Measurements from ENCODE around the gene CCDC92. TPM values are rescaled to one million over a fixed set of nuclear protein-coding genes. Genes with fewer than 3 reads are reported as not detected.
"Not testable (repeated sequence)": the region's sequence is repeated elsewhere in the genome, so short reads cannot be mapped to it uniquely, and the experiment has no call there.

Gene CCDC92
- total and polyA plus RNA-seq, 5 experiments from 2014 or later = 16.7 to 34.0 (median 23.3) TPM

DNA sequence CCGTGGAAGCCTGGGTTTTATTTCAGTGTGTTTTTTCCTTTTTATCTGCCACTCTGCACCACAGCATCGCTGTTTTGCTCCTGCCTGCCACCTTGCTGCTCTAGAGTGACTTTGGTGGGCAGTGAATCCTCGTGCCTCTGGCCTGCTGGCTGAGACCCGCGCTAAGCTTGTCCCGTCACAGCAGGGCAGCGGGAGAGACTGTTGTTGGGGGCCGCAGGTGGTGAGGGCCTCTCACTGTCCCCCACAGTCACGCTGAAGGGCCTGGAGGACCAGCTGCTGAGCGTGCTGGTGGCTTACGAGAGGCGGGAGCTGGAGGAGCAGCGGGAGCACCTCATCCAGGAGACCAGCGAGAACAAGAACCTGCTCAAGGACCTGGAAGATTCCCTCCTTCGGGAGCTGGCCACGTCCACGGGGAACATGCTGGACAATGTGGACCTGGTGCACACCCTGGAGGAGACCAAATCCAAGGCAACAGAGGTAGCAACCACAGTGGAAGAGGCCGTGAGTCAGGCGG lies 55.2 kb downstream of the CCDC92 start:
- DNase-seq = no peak
- Mint-ChIP-seq H3K27ac (peak overlapping the region in 1 of 10 donors; percentile 5), H3K36me3 (no peaks in the 10 kb centered on the region), H3K4me1 (peaks cover 0 to 15% (median 8%) of the 10 kb centered on the region in 4 donors), H3K9me3 (no peaks in the 10 kb centered on the region), H3K27me3 (peaks cover 0 to 2% (median 0%) of the 10 kb centered on the region in 5 donors), H3K4me3 (no peak overlapping the region)
- POLR2A ChIA-PET = no interaction called here
- no peak for ATAC-seq

DNA sequence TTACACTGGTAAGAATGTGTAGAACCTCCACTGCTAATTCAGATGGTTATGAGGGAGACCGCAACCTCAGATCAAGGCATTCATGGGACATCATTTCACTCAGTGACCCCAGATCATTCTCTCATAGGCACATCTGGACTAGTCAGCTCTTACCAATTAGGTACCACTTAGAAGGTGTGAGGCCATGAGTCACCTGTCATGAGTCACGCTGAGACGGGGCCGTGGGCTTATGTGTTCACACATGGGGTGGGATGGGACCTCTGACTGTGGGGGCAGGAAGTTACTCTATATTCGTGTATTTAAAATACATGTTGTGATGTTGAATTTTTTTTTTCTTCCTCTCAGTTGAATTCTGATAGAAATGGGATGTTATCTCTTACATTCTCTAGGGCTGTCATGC lies 55.9 kb downstream of the CCDC92 start:
- ATAC-seq = no peak
- peak in 1 of 10 donors; percentile 20 for DNase-seq
- no peak overlapping the region for H3K4me3 Mint-ChIP-seq
- peaks cover 0 to 2% (median 0%) of the 10 kb centered on the region in 5 donors for H3K27me3 Mint-ChIP-seq
- no peaks in the 10 kb centered on the region for H3K9me3 Mint-ChIP-seq
- peak overlapping the region in 2 of 10 donors; percentile 5 to 79 for H3K27ac Mint-ChIP-seq
- POLR2A ChIA-PET = no interaction called here
- peaks cover 0 to 14% (median 7%) of the 10 kb centered on the region in 4 donors for H3K4me1 Mint-ChIP-seq
- H3K36me3 Mint-ChIP-seq = no peaks in the 10 kb centered on the region

DNA sequence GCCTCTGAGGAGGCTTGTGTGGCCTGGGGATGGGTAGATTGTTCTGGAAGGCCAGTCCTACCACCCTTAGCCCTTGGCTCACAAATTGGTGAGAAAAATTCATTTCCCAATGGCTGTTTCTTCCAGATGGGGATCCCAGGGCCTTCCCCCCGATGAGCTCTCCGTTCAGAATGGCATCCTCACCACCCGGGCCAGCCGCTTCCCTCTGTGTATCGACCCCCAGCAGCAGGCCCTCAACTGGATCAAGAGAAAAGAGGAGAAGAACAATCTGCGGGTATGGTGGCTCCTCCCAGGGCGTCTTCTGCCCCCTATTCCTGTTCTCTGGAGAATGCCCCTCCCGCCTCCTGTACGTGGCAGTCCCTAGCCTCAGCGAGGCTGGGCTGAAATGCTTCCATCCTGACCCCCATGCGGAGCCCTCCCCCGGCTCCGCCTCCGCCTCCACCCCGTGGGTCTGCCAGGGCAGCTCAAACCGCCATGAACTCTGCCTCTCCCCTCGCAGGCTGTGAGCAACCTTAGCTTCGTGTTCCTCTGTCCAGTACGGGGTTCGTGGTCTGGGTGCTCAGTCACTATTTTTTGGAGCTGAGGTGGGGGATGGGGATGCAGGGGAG lies 57.8 kb downstream of the CCDC92 start:
- no peak overlapping the region for H3K4me3 Mint-ChIP-seq
- ATAC-seq (no peak), DNase-seq (no peak)
- POLR2A ChIA-PET = no interaction called here
- H3K4me1 Mint-ChIP-seq = peaks cover 2 to 15% (median 11%) of the 10 kb centered on the region in 4 donors
- H3K27me3 Mint-ChIP-seq = peaks cover 0 to 2% (median 0%) of the 10 kb centered on the region in 5 donors
- H3K9me3 Mint-ChIP-seq = no peaks in the 10 kb centered on the region
- peak overlapping the region in 1 of 10 donors; percentile 49 for H3K27ac Mint-ChIP-seq
- H3K36me3 Mint-ChIP-seq = no peaks in the 10 kb centered on the region

DNA sequence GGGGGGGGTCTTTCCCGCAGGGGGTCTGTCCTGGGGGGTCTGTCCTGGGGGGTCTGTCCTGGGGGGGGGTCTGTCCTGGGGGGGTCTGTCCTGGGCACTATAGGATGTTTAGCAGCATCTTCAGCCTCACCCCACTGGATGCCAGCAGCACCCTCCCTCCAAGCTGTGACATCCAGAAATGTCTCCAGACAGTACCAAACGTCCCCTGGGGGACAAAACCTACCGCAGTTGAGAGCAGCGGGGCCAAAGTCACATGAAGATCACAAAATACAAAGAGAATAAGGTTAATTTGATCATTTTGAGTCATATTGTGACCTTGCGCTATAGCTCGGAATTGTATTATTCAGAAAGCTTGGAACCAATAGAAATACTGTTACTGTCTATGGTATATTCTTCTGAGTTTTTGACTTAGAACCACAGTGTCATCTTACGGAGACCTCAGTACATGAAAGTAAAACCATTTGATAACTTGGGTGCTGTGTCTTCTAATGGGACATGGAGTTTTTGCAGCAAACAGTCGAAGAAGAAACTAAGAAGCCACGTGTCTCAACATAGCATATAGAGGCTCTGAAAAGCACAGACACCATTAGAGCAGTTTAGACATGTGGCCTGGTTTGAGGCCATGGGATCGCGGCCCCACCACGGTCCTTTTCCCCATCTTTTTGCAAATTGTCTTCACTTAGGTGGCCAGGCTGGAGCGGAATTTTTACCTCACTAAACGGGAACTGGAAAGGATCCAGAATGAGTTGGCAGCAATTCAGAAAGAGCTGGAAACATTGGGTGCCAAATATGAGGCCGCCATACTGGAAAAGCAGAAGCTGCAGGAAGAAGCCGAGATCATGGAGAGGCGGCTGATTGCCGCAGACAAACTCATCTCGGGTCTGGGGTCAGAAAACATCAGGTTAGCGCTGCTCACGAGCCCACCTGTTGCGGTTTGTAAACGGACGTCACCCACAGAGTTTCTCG lies 59.9 kb downstream of the CCDC92 start:
- POLR2A ChIA-PET = no interaction called here
- H3K27me3 Mint-ChIP-seq = peaks cover 0 to 2% (median 0%) of the 10 kb centered on the region in 5 donors
- peak overlapping the region in 3 of 10 donors; percentile 13 to 53 (median 33) for H3K27ac Mint-ChIP-seq
- ATAC-seq = peak in 1 of 2 donors; percentile 46
- H3K4me3 Mint-ChIP-seq = no peak overlapping the region
- peak in 1 of 10 donors; percentile 4 for DNase-seq
- H3K4me1 Mint-ChIP-seq = peaks cover 4 to 15% (median 11%) of the 10 kb centered on the region in 4 donors
- no peaks in the 10 kb centered on the region for H3K36me3 Mint-ChIP-seq
- no peaks in the 10 kb centered on the region for H3K9me3 Mint-ChIP-seq

DNA sequence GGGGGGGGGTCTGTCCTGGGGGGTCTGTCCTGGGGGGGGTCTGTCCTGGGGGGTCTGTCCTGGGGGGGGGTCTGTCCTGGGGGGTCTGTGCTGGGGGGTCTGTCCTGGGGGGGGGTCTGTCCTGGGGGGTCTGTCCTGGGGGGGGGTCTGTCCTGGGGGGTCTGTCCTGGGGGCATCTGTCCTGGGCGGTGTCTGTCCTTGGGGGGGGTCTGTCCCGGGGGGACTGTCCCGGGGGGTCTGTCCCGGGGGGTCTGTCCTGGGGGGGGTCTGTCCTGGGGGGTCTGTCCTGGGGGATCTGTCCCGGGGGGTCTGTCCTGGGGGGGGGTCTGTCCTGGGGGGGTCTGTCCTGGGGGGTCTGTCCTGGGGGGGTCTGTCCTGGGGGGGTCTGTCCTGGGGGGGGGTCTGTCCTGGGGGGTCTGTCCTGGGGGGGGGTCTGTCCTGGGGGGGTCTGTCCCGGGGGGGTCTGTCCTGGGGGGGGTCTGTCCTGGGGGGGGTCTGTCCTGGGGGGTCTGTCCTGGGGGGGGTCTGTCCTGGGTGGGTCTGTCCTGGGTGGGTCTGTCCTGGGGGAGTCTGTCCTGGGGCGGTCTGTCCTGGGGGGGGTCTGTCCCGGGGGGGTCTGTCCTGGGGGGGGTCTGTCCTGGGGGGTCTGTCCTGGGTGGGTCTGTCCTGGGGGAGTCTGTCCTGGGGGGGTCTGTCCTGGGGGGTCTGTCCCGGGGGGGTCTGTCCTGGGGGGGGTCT lies 60.8 kb downstream of the CCDC92 start:
- peaks cover 4 to 15% (median 9%) of the 10 kb centered on the region in 4 donors for H3K4me1 Mint-ChIP-seq
- H3K9me3 Mint-ChIP-seq, POLR2A ChIA-PET, H3K4me3 Mint-ChIP-seq, H3K27me3 Mint-ChIP-seq, DNase-seq, H3K27ac Mint-ChIP-seq, ATAC-seq, H3K36me3 Mint-ChIP-seq: not testable (repeated sequence)

DNA sequence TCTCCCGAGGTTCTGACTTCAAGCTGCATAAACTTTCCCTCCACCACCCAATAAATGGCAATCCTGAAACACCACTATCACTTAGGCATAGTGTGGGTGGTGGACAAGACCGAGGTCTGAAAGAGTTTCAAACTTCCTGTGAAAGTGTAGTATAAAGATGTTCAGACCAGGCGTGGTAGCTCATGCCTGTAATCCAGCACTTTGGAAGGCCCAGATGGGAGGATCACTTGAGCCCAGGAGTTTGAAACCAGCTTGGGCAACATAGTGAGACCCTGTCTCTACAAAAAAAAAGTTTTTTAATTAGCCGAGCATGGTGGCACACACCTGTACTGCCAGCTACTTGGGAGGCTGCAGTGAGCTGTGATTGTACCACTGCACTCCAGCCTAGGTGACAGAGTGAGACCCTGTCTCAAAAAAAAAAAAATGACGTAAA lies 61.9 kb downstream of the CCDC92 start:
- peak overlapping the region in 1 of 10 donors; percentile 14 for H3K4me3 Mint-ChIP-seq
- no peaks in the 10 kb centered on the region for H3K27me3 Mint-ChIP-seq
- no peaks in the 10 kb centered on the region for H3K9me3 Mint-ChIP-seq
- ATAC-seq (peak in 1 of 2 donors; percentile 68), DNase-seq (peak in 1 of 10 donors; percentile 6)
- POLR2A ChIA-PET = no interaction called here
- peaks cover 4 to 14% (median 8%) of the 10 kb centered on the region in 4 donors for H3K4me1 Mint-ChIP-seq
- no peaks in the 10 kb centered on the region for H3K36me3 Mint-ChIP-seq
- H3K27ac Mint-ChIP-seq = peak overlapping the region; percentile 6 to 85 (median 58)

DNA sequence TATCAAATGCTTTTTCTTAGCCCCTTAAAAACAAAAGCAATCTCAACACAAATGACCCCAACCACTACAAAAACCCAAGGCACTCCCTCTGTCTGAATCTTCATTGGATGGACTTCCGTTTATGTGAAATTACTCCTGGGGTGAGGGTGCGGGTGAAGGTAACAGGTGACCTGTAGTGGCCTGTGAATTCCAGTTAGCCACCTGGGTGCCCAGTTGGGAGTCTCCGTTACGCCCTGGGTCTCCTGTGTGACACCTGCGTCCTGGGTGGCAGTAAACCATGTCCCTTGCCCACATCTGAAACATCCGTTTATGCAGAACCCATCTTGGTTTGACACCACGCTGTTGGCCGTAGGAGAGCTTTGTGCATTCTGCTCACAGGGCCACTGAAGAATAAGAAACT lies 62.6 kb downstream of the CCDC92 start:
- ATAC-seq (no peak), DNase-seq (no peak)
- POLR2A ChIA-PET = interaction anchor here (0.6 kb wide), 1 partner anchor 21 kb away, joined by 3 read pairs; no protein-coding TSS in a partner anchor
- H3K9me3 Mint-ChIP-seq = no peaks in the 10 kb centered on the region
- no peak overlapping the region for H3K4me3 Mint-ChIP-seq
- peak overlapping the region in 5 of 10 donors; percentile 6 to 75 (median 64) for H3K27ac Mint-ChIP-seq
- no peaks in the 10 kb centered on the region for H3K36me3 Mint-ChIP-seq
- H3K4me1 Mint-ChIP-seq = peaks cover 6 to 18% (median 13%) of the 10 kb centered on the region in 4 donors
- no peaks in the 10 kb centered on the region for H3K27me3 Mint-ChIP-seq

DNA sequence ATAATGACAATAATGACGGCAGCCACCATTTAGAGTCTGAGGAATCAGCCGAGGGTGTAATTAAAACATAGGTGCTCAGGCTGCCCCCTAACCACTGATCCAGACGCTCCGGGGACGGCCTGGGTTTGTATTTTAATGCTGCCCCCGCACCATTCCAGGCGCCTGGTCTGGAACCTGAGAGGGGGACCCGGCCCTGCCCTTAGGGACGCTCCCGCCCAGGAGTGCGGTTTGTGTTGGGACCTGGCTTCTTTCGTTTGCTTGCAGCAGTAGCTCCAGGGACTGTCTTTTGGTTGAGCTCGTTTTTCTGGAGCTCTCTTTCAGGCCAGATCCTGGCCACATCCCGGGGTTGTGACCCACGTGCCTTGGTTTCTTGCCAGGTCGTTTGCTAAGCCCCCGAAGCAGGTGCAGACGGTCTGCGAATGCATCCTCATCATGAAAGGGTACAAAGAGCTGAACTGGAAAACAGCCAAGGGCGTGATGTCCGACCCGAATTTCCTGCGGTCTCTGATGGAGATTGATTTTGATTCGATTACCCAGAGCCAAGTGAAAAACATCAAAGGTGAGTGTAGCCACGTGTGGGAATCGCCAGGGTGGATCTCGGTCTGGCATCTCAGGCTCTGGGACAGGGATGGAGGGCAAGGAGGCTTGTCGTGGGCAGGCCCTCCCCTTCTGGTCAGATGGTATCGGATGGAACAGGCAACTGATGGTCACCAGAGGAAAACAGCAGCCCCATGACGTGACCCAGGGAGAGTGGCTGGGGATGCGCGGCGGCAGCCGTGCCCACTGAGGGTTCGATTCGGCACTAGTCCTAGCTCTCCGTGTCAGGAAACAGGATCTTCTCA lies 63.5 kb downstream of the CCDC92 start:
- Mint-ChIP-seq H3K4me1 (peaks cover 6 to 18% (median 14%) of the 10 kb centered on the region in 4 donors), H3K27me3 (peaks cover 0 to 1% (median 0%) of the 10 kb centered on the region in 5 donors), H3K36me3 (no peaks in the 10 kb centered on the region), H3K27ac (peak overlapping the region in 3 of 10 donors; percentile 33 to 66 (median 48)), H3K4me3 (no peak overlapping the region), H3K9me3 (no peaks in the 10 kb centered on the region)
- ATAC-seq (no peak), DNase-seq (no peak)
- POLR2A ChIA-PET = no interaction called here

DNA sequence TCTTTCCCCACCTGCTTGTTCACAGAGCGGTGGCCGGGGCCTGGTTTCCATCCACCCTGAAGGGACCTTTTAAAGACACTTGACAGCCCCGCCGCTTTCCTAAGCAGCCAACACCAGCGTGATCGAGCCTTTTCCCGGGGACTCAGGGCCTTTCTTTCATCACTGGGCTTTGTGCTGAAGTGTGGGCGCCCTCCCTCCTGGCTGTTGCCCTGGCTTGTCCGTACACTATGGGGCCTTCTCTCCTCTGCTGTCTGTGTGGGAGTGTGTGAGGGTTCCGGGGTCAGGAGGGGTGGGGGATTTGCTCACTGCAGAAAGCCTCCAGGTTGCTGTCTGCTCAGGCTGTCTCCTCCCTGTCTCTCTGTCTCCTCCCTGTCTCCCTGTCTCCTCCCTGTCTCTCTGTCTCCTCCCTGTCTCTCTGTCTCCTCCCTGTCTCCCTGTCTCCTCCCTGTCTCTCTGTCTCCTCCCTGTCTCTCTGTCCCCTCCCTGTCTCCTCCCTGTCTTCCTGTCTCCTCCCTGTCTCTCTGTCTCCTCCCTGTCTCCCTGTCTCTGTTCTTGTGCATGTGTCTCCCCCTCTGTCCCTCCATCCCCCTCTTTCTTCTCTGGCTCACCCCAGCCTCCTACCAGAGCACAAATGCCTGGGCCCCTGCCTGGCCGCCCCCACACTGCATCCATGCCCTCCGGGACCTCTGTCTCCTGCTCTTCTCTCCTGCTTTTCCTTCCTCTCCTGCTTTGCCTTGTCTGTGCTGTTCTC lies 64.7 kb downstream of the CCDC92 start:
- POLR2A ChIA-PET = no interaction called here
- ATAC-seq (no peak), DNase-seq (no peak)
- Mint-ChIP-seq H3K9me3 (no peaks in the 10 kb centered on the region), H3K4me3 (no peak overlapping the region), H3K27ac (peak overlapping the region in 3 of 10 donors; percentile 61 to 78 (median 66)), H3K4me1 (peaks cover 6 to 18% (median 14%) of the 10 kb centered on the region in 4 donors), H3K36me3 (no peaks in the 10 kb centered on the region), H3K27me3 (peaks cover 0 to 3% (median 0%) of the 10 kb centered on the region in 5 donors)

DNA sequence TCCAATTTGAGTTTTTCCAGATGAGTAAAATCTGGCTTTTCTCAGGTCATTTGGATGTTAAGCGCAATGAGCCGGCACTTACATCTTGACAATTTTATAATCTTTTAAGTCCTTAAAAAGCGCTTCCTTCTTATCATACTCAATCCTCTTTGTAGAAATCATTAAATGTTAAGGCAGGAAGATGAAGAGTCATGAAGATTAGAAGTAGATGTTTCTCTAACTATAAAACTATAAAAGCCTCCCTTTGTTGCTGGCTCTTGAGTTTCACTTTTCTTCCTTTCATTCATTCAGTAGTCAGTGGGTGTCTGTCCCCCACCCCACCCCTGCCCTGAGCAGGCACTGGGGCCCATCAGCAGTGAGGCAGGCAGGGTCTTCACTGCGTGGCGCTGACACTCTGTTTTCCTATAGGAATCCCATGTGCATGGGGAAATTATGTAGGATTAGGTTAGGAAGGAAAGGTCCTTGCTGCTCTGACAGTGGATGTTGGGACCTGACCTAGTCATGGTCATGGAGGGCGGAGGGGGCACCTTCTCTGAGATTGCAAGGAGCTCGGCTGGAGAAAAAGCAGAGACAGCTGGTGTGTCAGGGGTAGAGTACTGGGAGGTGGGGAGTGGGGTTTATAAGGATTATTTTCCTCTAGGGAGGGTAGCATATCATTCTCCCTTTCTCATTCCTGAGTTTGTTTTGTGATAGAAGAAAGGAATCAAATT lies 65.8 kb downstream of the CCDC92 start:
- POLR2A ChIA-PET = no interaction called here
- peaks cover 0 to 10% (median 0%) of the 10 kb centered on the region in 5 donors for H3K27me3 Mint-ChIP-seq
- peaks cover 6 to 18% (median 12%) of the 10 kb centered on the region in 4 donors for H3K4me1 Mint-ChIP-seq
- ATAC-seq (no peak), DNase-seq (no peak)
- no peaks in the 10 kb centered on the region for H3K9me3 Mint-ChIP-seq
- no peak overlapping the region for H3K4me3 Mint-ChIP-seq
- no peaks in the 10 kb centered on the region for H3K36me3 Mint-ChIP-seq
- H3K27ac Mint-ChIP-seq = peak overlapping the region in 1 of 10 donors; percentile 9
